HepG2 (cell line): ENCODE measurements around the gene GJD3. TPM values are rescaled to one million over a fixed set of nuclear protein-coding genes. Genes with fewer than 3 reads are reported as not detected.

Source experiments
- ARNT2 ChIP-seq: sonication (generic); formaldehyde crosslinking; IDR thresholded peaks from 2 replicates; pipeline ENCODE4 v1.8.0; 2022; ENCODE audit warnings: mild to moderate bottlenecking, low read depth, missing genetic modification reagents, moderate library complexity
- DMAP1 ChIP-seq: IDR thresholded peaks from 2 replicates; pipeline ENCODE4 v1.6.1; 2016
- ERF ChIP-seq: IDR thresholded peaks from 2 replicates; pipeline ENCODE4 v1.6.1; 2018; ENCODE audit warnings: missing biosample characterization, missing genetic modification reagents
- ETV6 ChIP-seq: sonication (generic); formaldehyde crosslinking; conservative IDR thresholded peaks from 2 replicates; pipeline ENCODE4 v1.4.0; 2020; ENCODE audit warnings: missing genetic modification reagents
- IKZF5 ChIP-seq: IDR thresholded peaks from 2 replicates; pipeline ENCODE4 v1.6.1; 2018; ENCODE audit warnings: missing genetic modification reagents, mild to moderate bottlenecking, missing compliant biosample characterization
- RCOR2 ChIP-seq: IDR thresholded peaks from 2 replicates; pipeline ENCODE4 v1.6.1; 2016; ENCODE audit warnings: missing biosample characterization, missing genetic modification reagents
- TFDP2 ChIP-seq: sonication (generic); formaldehyde crosslinking; IDR thresholded peaks from 2 replicates; pipeline ENCODE4 v1.4.0; 2020; ENCODE audit warnings: missing genetic modification reagents
- TGIF2 ChIP-seq: IDR thresholded peaks from 2 replicates; pipeline ENCODE4 v1.6.1; 2016; ENCODE audit warnings: control low read depth, missing compliant biosample characterization
- THAP9 ChIP-seq: sonication (generic); formaldehyde crosslinking; IDR thresholded peaks from 2 replicates; pipeline ENCODE4; 2020; ENCODE audit warnings: missing genetic modification reagents, mild to moderate bottlenecking, borderline replicate concordance
- ZC3H13 ChIP-seq: sonication (generic); formaldehyde crosslinking; IDR thresholded peaks from 2 replicates; pipeline ENCODE4 v1.8.1; 2023; ENCODE audit warnings: mild to moderate bottlenecking, missing genetic modification reagents, moderate library complexity
- ZFX ChIP-seq: sonication (generic); formaldehyde crosslinking; IDR thresholded peaks from 2 replicates; pipeline ENCODE4 v1.4.0; 2020; ENCODE audit warnings: mild to moderate bottlenecking, low read depth, missing genetic modification reagents, moderate library complexity
- ZMYM4 ChIP-seq: sonication (generic); formaldehyde crosslinking; IDR thresholded peaks from 2 replicates; pipeline ENCODE4 v1.8.1; 2023; ENCODE audit warnings: mild to moderate bottlenecking, missing genetic modification reagents
- ZNF160 ChIP-seq: sonication (generic); formaldehyde crosslinking; IDR thresholded peaks from 2 replicates; pipeline ENCODE4 v1.8.0; 2022; ENCODE audit warnings: mild to moderate bottlenecking, inconsistent platforms, missing genetic modification reagents
- ZNF207 ChIP-seq: fragments of 450-650 bp; IDR thresholded peaks from 2 replicates; pipeline ENCODE4 v1.6.1; 2016; ENCODE audit warnings: antibody characterized with exemption, borderline replicate concordance
- ZNF232 ChIP-seq: sonication (generic); formaldehyde crosslinking; IDR thresholded peaks from 2 replicates; pipeline ENCODE4 v1.4.0; 2020; ENCODE audit warnings: missing genetic modification reagents, borderline replicate concordance
- ZNF572 ChIP-seq: sonication (generic); formaldehyde crosslinking; IDR thresholded peaks from 2 replicates; pipeline ENCODE4 v1.5.1; 2020; ENCODE audit warnings: mild to moderate bottlenecking, missing genetic modification reagents
- ZNF670 ChIP-seq: sonication (generic); formaldehyde crosslinking; IDR thresholded peaks from 2 replicates; pipeline ENCODE4 v1.8.0; 2022; ENCODE audit warnings: mild to moderate bottlenecking, missing genetic modification reagents, borderline replicate concordance
- ZNF788 ChIP-seq: sonication (generic); formaldehyde crosslinking; IDR thresholded peaks from 2 replicates; pipeline ENCODE4 v1.5.0; 2020; ENCODE audit warnings: mild to moderate bottlenecking, missing genetic modification reagents, borderline replicate concordance
- ZSCAN21 ChIP-seq: sonication (generic); formaldehyde crosslinking; IDR thresholded peaks from 2 replicates; pipeline ENCODE4 v1.8.0; 2022; ENCODE audit warnings: mild to moderate bottlenecking, missing genetic modification reagents, moderate library complexity, borderline replicate concordance
- polyA plus RNA-seq, 8 experiments: library from polyadenylated mRNA; depleted of rRNA in 3 of 8; stranded (reverse) in 7 of 8; unstranded in 1 of 8; fragments of >200 nt; fragmentation: Illumina TruSeq in 4 of 8; extraction: Trizol in 4 of 8; gene quantifications; 2 replicates each; pipeline versions ENCODE4 v1.2.1 to v1.2.3, GENCODE V29; 2011 to 2016; ENCODE audit warnings: low read depth in 4 of 8, missing spikeins in 1 of 8, mixed read lengths in 1 of 8; ENCODE audit not compliant: insufficient read depth in 1 of 8
- total RNA-seq, 5 experiments: library from RNA; depleted of rRNA; stranded (reverse); fragments of >200 nt; fragmentation: Illumina TruSeq; extraction: Trizol; gene quantifications; 2 replicates each; pipeline ENCODE4 v1.2.3, GENCODE V29; 2016; ENCODE audit warnings: low read depth in 1 of 5

Gene GJD3
- total and polyA plus RNA-seq, 2 of the 13 experiments (the other 11 are each of a cell fraction or from before 2014, with no cell fraction given) = not detected

- TF ChIP-seq IKZF5 (CRISPR knock-in tag) = peak; percentile 70
- peak; percentile 73; the same call in 1 of the 2 replicates for TF ChIP-seq ZNF160 (CRISPR knock-in tag)
- 0 out of 2 replicates have a peak, but pooled peaks have one; percentile 7 for TF ChIP-seq ZNF572 (CRISPR knock-in tag)
- TF ChIP-seq ZNF670 (CRISPR knock-in tag) = 0 out of 2 replicates have a peak, but pooled peaks have one; percentile 45
- peak; percentile 70 for TF ChIP-seq ZFX
- peak; percentile 59 for TF ChIP-seq ZMYM4 (CRISPR knock-in tag)
- peak; percentile 55; the same call in 1 of the 2 replicates for TF ChIP-seq TFDP2 (CRISPR knock-in tag)
- TF ChIP-seq ZNF788 = peak; percentile 78; the same call in 1 of the 2 replicates
- TF ChIP-seq TGIF2 = peak; percentile 69; the same call in 1 of the 2 replicates
- TF ChIP-seq ZSCAN21 (CRISPR knock-in tag) = peak; percentile 63
- TF ChIP-seq ARNT2 (CRISPR knock-in tag) = peak; percentile 8; the same call in 1 of the 2 replicates
- TF ChIP-seq ETV6 (CRISPR knock-in tag) = peak; percentile 56; the same call in 1 of the 2 replicates
- peak; percentile 70; the same call in 1 of the 2 replicates for TF ChIP-seq THAP9 (CRISPR knock-in tag)
- peak; percentile 10; the same call in 1 of the 2 replicates for TF ChIP-seq RCOR2 (CRISPR knock-in tag)
- no peak for TF ChIP-seq ZNF207
- peak; percentile 16; the same call in 1 of the 2 replicates for TF ChIP-seq ZNF232 (CRISPR knock-in tag)
- peak; percentile 89; the same call in 1 of the 2 replicates for TF ChIP-seq ZC3H13
- TF ChIP-seq DMAP1 (CRISPR knock-in tag) = peak; percentile 29; the same call in 1 of the 2 replicates
- TF ChIP-seq ERF = peak; percentile 63
Observed at GRCh38 chr17:40345161-40345993, 19.2 kb downstream of the GJD3 start (continued).
